Mammary epithelial cell (primary cell): Measurements from ENCODE around the gene IFNL4.

Source experiments
- CTCF ChIP-seq, 2 donors: IDR thresholded peaks in 1 of 2; conservative IDR thresholded peaks in 1 of 2; 2 replicates each; pipeline ENCODE4 v1.5.1; 2011 to 2012; ENCODE audit warnings: inconsistent platforms in 2 of 2, low read length in 2 of 2, mild to moderate bottlenecking in 2 of 2, control low read depth in 1 of 2, low read depth in 1 of 2; ENCODE audit not compliant: insufficient read depth in 1 of 2; ENCODE audit errors: extremely low read depth in 1 of 2
- EZH2 ChIP-seq: IDR thresholded peaks from 2 replicates; pipeline ENCODE4 v1.6.1; 2012; ENCODE audit warnings: low read length, inconsistent platforms, borderline replicate concordance

GRCh38 chr19:39237200-39238184 lies 11.2 kb downstream of the IFNL4 start:
- TF ChIP-seq CTCF (conservative IDR thresholded peaks at IDR 0.05 in 1 of 2, IDR thresholded peaks at IDR 0.05 in 1 of 2; ENCODE audit: extremely low read depth in 1 of 2, insufficient read depth in 1 of 2, low read depth in 1 of 2, low read length in 2 of 2): no peak
- no peak for TF ChIP-seq EZH2
